ENCODE results near the gene RNF144A.
"Not testable (repeated sequence)": the region's sequence is repeated elsewhere in the genome, so short reads cannot be mapped to it uniquely, and the experiment has no call there.

Gene RNF144A

DNA sequence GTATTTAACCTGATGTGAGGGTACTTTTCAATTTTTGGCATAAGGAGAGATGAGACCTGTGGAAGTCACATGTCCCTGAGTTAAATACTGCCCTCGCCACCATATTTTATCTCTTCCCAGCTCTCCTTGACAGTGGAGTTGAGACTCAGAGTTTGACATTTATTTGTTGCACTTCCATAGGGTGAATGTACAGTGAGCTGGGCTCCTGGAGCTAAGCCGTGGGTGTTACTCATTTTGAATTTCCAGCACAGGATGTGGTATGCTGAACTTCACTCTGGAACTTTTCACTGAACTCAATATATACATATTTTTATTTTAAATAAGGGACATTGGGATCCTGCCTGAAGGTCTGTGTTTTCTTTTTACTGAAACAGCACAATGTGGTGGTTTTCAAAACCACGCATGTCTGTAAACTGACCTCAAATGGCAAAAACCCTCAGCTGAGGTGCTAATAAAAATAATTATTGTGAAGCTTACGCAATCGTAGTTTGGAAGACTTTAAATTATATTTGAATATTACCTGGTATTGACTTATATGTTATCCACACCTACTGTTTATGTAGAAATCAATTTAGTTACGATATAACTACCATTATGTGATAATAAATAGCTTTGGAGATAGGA, 12.1 kb downstream of the RNF144A start:
- no peak for DNase-seq (ENCODE audit: low read depth)

- DNase-seq (ENCODE audit: low read depth): no peak
Measured at GRCh38 chr2:6930923-6931647, 13.9 kb downstream of the RNF144A start.

DNA sequence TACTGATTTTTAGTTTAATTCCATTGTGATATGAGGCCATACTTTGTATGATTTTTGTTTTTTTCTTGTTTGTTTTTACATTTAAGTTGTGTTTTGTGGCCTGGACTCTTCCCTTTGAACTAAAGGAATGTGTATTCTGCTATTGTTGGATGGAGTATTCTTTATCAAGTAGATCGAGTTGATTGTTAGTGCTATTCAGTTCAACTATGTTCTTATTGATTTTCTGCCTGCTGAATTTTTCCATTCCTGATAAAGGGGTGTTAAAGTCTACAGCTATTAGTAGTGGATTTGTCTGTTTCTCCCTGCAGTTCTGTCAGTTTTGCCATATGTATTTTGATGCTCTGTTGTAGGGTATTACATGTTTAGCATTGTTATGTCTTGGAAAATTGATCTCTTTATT, 14.5 kb downstream of the RNF144A start:
- no peak for DNase-seq (ENCODE audit: low read depth)

- no peak for DNase-seq (ENCODE audit: low read depth)
Measured at GRCh38 chr2:6932206-6932605, 15.0 kb downstream of the RNF144A start.

DNA sequence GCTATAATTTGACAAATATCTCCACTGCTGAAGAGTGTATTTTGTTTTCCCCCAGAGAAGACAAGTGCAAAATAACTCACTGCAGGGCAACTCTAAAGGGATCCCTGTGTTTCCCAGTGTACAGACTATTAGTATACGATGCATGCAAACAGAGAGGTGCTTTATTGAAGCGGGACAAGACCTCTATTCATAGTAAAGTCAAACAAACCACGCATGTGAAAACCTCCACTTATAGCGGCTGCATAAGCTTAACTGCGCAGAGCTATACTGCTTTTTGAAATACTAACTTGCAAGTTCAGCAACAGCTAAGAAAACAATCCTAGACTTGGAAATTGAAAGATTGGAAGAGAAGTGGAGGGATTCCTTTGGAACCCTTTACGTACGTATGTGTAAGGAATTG, 15.6 kb downstream of the RNF144A start:
- DNase-seq (ENCODE audit: low read depth): no peak

DNA sequence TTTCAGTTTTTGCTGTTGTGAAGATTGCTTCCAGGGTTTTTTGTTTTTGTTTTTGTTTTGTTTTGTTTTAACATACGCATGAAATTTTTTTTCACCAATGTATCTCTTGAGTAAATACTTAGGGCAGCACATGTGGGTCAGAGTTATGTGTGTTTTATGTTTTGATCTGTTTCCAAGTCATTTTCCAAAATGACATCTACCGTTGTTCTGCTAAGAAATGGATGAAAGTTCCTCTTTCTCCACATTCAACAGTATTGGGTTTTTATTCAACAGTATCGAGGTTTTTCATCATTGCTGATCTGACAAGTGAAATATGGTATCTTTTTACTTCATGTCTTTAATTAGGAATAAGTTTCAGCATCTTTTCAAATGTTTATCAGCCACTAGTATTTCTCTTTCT, 16.7 kb downstream of the RNF144A start:
- no peak for DNase-seq (ENCODE audit: low read depth)

DNA sequence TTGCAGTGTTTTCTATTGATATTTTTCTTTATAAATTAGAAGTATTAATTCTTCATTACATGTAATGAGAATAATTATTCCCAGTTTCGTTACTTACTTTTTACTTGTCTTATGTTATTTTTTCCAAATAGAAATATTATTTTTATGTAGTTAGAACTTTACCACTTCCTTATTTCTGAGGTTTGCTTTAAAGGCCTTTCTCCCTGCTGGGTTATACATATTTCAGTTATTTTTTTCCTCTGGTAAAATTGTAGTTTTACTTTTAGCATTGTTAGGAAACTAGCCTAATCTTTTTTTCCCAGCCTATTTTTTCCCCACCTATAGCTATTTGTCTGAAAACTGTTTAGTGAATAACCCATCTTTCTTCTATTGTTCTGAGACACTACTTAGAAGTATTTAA, 17.1 kb downstream of the RNF144A start:
- no peak for DNase-seq (ENCODE audit: low read depth)

GRCh38 chr2:6934758-6935651, 17.8 kb downstream of the RNF144A start:
- no peak for DNase-seq (ENCODE audit: low read depth)

DNA sequence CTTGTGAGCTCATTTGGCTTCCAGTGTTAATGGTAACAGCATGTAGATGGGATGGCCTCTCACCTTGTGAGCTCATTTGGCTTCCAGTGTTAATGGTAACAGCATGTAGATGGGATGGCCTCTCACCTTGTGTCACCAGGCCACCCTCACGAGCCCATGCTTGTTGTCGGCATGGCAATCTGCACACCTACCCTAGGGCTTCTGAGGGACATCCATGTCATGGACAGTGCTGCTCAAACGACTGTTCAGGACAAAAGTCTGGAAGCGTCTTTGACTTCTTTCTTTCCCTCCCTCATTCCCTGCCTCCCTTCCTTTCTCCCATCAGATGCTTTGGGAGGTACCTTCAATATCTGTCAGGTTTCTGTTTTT, 18.4 kb downstream of the RNF144A start:
- DNase-seq (ENCODE audit: low read depth): not testable (repeated sequence)

- DNase-seq (ENCODE audit: low read depth): no peak
Measured at GRCh38 chr2:6937157-6937556, 19.9 kb downstream of the RNF144A start.

GRCh38 chr2:6937582-6937981, 20.4 kb downstream of the RNF144A start:
- DNase-seq (ENCODE audit: low read depth): no peak

GRCh38 chr2:6939071-6939470, 21.9 kb downstream of the RNF144A start:
- DNase-seq (ENCODE audit: low read depth): no peak

DNA sequence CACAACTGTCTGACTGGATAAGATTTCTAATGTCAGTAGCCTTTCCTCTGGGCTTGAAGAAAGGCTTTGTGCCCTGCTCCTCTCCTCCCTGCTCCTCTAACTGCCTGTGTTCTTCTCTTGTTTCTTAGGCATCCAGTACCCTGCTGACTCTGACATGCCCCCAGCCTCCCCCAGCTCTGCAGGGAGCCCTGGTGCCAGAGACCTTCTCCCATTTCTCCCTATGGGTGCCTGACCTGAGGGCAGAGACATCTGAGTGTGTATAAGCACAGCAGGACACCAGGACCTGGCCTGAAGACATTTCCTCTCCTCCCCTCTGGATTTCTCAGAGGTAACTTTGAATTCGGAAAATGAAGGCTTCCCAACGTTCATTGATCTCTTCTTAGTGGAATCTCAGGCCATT, 23.6 kb downstream of the RNF144A start:
- no peak for DNase-seq (ENCODE audit: low read depth)

GRCh38 chr2:6941299-6942046, 24.3 kb downstream of the RNF144A start:
- no peak for DNase-seq (ENCODE audit: low read depth)

- DNase-seq (ENCODE audit: low read depth): no peak
Measured at GRCh38 chr2:6942848-6943247, 25.6 kb downstream of the RNF144A start.

DNA sequence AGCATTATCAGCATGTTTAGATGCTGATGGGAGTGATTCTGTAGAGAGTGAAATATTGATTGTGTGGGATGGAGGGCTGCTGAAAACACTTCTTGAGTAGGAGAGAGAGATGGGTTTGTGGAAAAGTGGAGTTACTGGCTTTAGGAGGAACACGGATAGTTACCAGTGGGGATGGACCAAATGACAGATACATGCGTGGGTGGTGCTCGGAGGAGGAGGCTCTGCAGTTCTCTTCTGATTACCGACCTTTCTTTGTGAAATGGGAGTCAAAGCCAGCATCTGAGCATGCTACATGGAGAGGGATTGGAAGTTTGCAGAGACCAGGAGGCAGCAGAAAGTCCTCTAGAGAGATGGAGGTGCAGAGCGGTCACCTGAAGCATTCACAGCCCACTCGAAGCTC, 26.3 kb downstream of the RNF144A start:
- DNase-seq (ENCODE audit: low read depth): no peak

DNA sequence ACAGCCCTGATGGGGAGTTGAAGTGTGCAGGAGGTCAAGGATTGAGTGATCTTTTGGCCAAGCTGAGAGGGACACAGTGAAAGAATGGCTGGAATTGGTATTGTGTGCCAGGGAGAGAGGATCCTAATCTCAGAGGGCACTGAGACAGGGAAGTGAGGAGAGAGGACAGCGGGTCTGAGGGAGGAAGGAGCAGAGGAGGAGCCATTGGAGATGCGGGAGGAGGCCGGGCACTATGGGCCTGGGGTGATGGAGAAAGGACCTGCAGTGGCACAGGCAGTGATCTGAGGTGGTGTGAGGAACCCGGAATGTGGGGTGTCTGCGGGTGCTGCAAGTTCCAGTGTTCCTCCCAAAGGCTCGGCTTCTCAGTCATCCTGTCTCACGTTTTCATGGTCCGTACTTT, 26.8 kb downstream of the RNF144A start:
- no peak for DNase-seq (ENCODE audit: low read depth)

GRCh38 chr2:6944555-6944954, 27.3 kb downstream of the RNF144A start:
- DNase-seq (ENCODE audit: low read depth): no peak

GRCh38 chr2:6945087-6945813, 28.0 kb downstream of the RNF144A start:
- DNase-seq (ENCODE audit: low read depth): no peak

DNA sequence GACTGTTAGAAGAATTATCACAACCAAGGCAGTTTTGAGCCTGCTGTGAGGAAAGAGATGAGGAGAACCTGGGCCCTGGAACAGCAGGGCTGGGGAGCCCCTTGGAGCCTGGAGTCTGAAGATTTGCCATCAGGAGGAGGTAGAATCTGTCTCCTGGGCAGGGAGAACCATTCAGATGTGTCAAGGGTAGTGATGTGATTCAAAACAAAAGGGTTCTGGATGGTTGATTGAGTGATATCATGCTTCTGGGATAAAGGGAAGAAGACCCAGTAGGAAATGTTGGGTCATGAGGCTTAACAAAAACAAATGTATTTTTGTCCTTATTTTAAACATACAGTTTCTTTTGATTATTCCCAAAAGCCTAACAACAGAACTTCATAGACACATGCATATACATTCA, 28.6 kb downstream of the RNF144A start:
- DNase-seq (ENCODE audit: low read depth): no peak

- DNase-seq (ENCODE audit: low read depth): no peak
Measured at GRCh38 chr2:6946722-6947121, 29.5 kb downstream of the RNF144A start.

Data from activated T-helper 1 cell treated with Interleukin-2 at 50 U/mL for 16 hours (primary cell).